Epithelial cell of esophagus (primary cell): ENCODE results near the gene PTGES.

Source experiments
- DNase-seq: peaks from one replicate; pipeline ENCODE4 v3.0.0; 2010; ENCODE audit warnings: low read depth
- H3K4me3 ChIP-seq: 2 replicates; pipeline ENCODE4 v1.5.1; 2011; ENCODE audit warnings: mild to moderate bottlenecking, low read length, control low read depth
- TF ChIP-seq, protein P1 (sequence below): IDR thresholded peaks from 2 replicates; pipeline ENCODE4 v1.5.1; 2011; ENCODE audit warnings: low read depth, mild to moderate bottlenecking, low read length, control low read depth, inconsistent platforms; ENCODE audit not compliant: insufficient read depth; ENCODE audit errors: missing control alignments

The PTGES gene

DNA sequence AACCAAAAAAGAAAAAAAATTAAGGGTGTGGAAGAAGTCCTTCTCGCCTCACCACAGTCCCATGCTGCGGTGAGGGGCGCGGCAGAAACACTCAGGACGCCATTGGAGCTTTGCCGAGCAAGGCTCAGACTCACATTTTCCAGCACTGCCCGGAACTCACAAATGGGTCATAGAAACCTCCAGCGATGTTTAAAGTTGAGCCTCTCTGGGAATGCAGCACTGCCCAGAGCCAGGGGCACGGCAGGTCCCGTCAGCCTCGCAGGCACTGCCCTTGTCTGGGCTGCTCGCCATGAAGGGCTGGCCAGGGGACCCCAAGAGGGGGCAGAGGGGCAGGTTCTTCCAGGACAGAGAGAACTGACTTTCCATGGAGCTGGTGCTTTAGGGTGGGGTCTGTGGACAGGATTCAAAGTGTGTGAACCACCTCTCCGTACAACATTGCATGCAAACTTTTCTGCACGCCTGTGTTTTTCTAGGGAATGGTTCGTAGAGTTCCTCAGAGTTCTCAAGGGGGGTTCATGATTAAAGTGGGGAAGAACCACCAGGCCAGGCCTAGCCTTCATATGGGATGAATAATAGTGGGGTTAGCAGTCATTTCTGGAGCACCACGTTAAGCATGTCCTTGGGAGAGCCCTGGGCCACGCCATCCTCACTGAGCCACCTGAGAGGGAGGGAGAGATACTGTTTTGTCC is 49.0 kb downstream of the PTGES start:
- DNase-seq, result no peak
- H3K4me3 ChIP-seq, result no peak overlapping the region
- TF ChIP-seq, protein P1, sequence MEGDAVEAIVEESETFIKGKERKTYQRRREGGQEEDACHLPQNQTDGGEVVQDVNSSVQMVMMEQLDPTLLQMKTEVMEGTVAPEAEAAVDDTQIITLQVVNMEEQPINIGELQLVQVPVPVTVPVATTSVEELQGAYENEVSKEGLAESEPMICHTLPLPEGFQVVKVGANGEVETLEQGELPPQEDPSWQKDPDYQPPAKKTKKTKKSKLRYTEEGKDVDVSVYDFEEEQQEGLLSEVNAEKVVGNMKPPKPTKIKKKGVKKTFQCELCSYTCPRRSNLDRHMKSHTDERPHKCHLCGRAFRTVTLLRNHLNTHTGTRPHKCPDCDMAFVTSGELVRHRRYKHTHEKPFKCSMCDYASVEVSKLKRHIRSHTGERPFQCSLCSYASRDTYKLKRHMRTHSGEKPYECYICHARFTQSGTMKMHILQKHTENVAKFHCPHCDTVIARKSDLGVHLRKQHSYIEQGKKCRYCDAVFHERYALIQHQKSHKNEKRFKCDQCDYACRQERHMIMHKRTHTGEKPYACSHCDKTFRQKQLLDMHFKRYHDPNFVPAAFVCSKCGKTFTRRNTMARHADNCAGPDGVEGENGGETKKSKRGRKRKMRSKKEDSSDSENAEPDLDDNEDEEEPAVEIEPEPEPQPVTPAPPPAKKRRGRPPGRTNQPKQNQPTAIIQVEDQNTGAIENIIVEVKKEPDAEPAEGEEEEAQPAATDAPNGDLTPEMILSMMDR, result no peak

DNA sequence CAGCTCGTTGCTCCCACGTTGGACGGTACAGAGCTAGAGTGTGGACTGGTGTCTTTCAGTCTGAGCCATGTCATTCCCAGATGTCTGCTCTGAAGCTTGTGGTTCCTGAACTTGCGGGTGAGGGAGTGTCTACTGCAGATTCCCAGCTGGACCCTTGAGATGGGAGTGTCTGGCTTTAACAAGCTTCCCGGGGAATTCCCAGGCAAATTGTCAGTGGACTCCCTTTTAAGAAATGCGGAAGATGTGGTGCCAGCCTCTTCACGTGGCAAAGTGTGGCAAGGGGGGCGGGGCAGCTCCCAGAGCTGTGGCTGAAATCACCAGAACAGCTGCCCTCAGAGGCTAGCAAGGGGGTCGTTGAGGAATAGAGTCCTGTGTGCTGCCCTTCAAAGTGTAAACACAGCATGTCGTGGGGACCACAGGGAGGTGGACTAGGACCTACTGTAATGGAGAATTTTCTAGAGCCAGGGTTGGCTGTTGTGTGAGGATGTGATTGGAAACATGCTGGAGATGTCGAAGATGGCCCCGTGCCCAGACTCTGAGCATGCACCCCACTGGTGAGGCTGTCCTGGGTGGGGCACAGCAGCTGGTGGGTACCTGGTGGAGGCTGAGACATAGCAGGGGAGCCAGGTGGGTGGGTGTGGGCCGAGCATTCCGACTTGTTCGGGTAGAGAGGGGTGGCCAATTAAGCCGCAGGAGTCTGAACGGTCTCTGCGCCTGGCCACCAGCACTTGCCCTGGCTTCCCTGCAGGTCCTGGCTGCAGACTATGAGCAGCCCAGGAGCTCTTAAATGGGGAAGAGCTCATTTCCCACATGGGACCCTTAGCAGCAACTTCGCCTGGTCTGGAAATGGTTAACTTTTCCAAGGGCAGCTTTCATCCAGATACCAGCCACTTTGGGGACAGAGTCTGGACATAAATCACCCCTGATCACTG is 50.0 kb downstream of the PTGES start:
- no peak overlapping the region for H3K4me3 ChIP-seq
- TF ChIP-seq, protein P1, result no peak
- peak; percentile 89 for DNase-seq

DNA sequence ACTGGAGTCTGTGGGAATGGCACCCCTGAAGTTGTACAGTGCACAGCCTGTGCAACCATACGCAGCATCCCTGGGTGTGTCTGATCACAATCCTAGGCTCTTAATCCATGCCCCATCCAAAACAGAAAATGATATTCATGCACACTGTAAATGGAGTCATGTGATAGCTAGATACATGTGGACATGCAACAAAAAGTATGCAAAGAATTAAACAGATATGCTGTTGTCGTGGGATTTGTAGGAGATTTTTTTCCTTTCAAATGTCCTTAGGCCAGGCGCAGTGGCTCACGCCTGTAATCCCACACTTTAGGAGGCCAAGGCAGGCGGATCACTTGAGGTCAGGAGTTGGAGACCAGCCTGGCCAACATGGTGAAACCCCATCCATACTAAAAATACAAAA is 51.3 kb downstream of the PTGES start:
- H3K4me3 ChIP-seq, result no peak overlapping the region
- TF ChIP-seq, protein P1, result no peak
- DNase-seq, result no peak

DNA sequence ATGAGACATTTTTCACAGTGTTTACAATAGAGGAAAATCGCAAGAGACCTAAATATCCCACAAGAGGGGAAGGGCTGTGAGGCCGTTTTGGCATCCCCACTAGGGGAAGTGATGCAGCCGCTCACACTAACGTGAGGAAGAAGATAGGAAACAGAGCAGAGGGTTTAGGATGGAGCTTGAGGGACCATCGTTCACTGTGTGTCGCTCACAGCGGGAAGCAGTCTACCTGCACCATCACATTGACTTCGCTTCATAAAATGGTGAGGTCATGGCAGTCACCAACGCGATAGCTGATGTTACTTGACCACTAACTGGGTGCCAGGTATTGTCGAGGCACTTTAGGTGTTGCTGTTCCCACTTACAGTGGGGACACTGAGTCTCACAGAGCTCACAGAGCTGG is 51.8 kb downstream of the PTGES start:
- TF ChIP-seq, protein P1, result no peak
- DNase-seq, result no peak
- no peak overlapping the region for H3K4me3 ChIP-seq

DNA sequence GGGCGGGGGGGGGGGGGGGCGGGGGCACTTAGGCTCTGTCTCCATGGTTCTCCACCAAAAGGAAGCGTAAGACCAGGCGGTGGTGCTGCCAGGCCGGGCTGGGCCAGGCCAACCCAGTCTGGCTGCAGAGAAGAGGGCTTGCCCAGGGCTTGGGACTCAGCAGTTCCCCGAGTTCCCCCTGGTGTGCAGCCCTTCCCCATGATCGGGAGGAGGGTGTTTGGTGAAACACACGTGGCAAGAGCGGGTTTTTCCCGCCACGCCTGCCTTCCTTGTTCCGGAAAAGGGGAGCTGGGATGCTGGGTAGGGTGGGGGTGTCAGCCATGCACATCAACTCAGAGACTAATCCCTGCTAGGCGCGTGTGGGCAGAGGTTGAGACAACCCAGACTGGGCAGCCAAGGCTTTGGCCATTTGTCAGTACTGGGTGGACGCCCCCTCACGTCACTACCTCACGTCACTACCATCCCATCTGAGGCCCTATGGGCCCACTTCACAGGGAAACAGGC is 54.5 kb downstream of the PTGES start:
- DNase-seq, result peak; percentile 7
- TF ChIP-seq, protein P1, result no peak
- no peak overlapping the region for H3K4me3 ChIP-seq

DNA sequence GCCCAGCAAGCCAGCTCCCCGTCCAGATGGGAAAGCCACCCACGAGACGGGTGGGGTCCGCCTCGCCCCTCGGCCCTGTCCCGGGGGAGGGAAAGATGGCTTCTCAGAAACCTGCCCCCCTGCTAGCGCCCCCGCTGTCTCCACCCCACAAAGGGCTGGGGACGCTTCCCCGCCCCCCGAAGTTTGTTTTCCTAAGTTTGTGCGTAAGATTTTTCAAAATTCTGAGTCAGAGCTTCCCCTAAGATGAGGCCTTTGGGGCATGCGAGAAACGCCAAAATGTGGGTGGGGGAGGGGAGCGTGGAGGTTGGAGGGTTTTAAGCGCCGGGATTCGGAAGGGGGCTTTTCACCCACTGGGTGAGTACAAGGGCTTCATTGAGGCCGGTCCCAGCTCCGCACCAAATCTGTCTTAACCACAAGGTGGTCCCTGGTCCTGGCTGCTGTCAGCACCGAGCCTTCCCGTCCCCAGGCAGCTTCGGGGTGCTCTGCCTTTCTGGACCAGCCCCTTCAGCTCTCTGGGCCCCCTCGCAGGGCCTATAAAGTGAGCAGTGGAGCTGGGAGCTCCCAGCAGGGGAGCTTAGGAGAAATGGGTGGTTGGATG is 55.1 kb downstream of the PTGES start:
- peak overlapping the region; percentile 30 for H3K4me3 ChIP-seq
- TF ChIP-seq, protein P1, result no peak
- no peak for DNase-seq
